Calu3 (cell line): ENCODE data around the gene DEFB127. TPM values are rescaled to one million over a fixed set of nuclear protein-coding genes. Genes with fewer than 3 reads are reported as not detected.
"Not testable (repeated sequence)": the region's sequence is repeated elsewhere in the genome, so short reads cannot be mapped to it uniquely, and the experiment has no call there.

Experiments used
- BruUV-seq: library from RNA; stranded (reverse); fragments of 400-500 nt; replicated peaks from 2 replicates; lab custom pipeline; 2021; lab: Mats Ljungman, UMichigan
- CTCF ChIA-PET: fragments of 300-600 bp; sonication (Branson Sonifier 250); formaldehyde crosslinking; loops from one replicate; lab custom pipeline; 2022; ENCODE audit warnings: antibody characterized with exemption; lab: Charles Lee
- DNase-seq: peaks from one replicate; pipeline ENCODE4 v3.0.0; 2022
- H3K27ac Mint-ChIP-seq: one replicate; pipeline ENCODE4 v1.8.0; 2022; ENCODE audit warnings: mixed read lengths; ENCODE audit not compliant: unreplicated experiment
- H3K27me3 Mint-ChIP-seq: one replicate; pipeline ENCODE4 v1.8.0; 2022; ENCODE audit warnings: mixed read lengths; ENCODE audit not compliant: unreplicated experiment
- H3K36me3 Mint-ChIP-seq: one replicate; pipeline ENCODE4 v1.8.0; 2022; ENCODE audit warnings: mild to moderate bottlenecking, moderate library complexity, mixed read lengths; ENCODE audit not compliant: insufficient read depth, unreplicated experiment
- H3K4me1 Mint-ChIP-seq: one replicate; pipeline ENCODE4 v1.8.0; 2022; ENCODE audit warnings: mild to moderate bottlenecking, low read depth, mixed read lengths; ENCODE audit not compliant: unreplicated experiment
- H3K4me3 Mint-ChIP-seq: one replicate; pipeline ENCODE4 v1.8.0; 2022; ENCODE audit warnings: mild to moderate bottlenecking, low read depth, moderate library complexity, mixed read lengths; ENCODE audit not compliant: unreplicated experiment
- H3K9me3 Mint-ChIP-seq: one replicate; pipeline ENCODE4 v1.8.0; 2022; ENCODE audit warnings: low read depth, mixed read lengths; ENCODE audit not compliant: unreplicated experiment
- intact Hi-C: fragments of 100-400 bp; cut with micrococcal nuclease; formaldehyde crosslinking; loops from one replicate; pipeline ENCODE4 v1.10.0; 2022; ENCODE audit not compliant: unreplicated experiment
- total RNA-seq: library from RNA; stranded (reverse); gene quantifications from 2 replicates; pipeline ENCODE4 v1.2.3, GENCODE V29; 2022
- TF ChIP-seq, protein P1 (sequence below): fragments of 200-600 bp; IDR thresholded peaks from one replicate; pipeline ENCODE4 v1.8.0; 2022; ENCODE audit warnings: antibody characterized with exemption; ENCODE audit not compliant: unreplicated experiment

DEFB127 gene
- total RNA-seq, 1 experiment from 2014 or later = not detected

DNA sequence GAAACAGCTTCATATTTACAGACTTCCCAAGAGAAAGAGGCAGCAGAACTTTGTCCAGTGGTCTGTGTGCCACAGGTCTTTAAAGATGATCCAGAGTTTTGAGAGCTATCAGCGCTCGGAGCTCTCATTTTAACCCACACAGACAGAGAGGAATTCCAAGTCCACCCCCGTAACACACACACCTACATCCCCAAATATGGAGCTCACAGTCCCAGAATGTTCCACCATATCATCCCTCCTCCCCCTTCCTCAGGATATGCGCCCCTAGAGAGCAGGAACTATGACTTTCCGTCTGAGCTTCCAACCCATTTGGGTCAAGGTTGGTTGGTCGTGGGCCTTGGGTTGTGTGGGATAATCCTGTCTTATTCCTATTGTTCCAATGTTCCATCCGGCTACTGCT is 32.4 kb downstream of the DEFB127 start, which contains the start of gene DEFB128:
Gene DEFB128 (minus strand): TSS at position 101 of the 400 bp plus-strand sequence. CDS start 88 bp downstream, at position 13.
- Mint-ChIP-seq H3K27me3 (peaks cover 69% of the 10 kb centered on the region), H3K27ac (no peak within 1 kb of the TSS), H3K4me3 (no peak within 1 kb of the TSS), H3K36me3 (no peaks in the 10 kb centered on the region), H3K4me1 (no peaks in the 10 kb centered on the region), H3K9me3 (peaks cover 6% of the 10 kb centered on the region)
- no TSS peak for BruUV-seq
- no peak for DNase-seq
- intact Hi-C loops = no loop called here
- TF ChIP-seq, protein P1, sequence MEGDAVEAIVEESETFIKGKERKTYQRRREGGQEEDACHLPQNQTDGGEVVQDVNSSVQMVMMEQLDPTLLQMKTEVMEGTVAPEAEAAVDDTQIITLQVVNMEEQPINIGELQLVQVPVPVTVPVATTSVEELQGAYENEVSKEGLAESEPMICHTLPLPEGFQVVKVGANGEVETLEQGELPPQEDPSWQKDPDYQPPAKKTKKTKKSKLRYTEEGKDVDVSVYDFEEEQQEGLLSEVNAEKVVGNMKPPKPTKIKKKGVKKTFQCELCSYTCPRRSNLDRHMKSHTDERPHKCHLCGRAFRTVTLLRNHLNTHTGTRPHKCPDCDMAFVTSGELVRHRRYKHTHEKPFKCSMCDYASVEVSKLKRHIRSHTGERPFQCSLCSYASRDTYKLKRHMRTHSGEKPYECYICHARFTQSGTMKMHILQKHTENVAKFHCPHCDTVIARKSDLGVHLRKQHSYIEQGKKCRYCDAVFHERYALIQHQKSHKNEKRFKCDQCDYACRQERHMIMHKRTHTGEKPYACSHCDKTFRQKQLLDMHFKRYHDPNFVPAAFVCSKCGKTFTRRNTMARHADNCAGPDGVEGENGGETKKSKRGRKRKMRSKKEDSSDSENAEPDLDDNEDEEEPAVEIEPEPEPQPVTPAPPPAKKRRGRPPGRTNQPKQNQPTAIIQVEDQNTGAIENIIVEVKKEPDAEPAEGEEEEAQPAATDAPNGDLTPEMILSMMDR = no peak
- CTCF ChIA-PET = interaction anchor here (0.6 kb wide), 1 partner anchor 11 kb away, joined by 3 read pairs; no protein-coding TSS in a partner anchor

DNA sequence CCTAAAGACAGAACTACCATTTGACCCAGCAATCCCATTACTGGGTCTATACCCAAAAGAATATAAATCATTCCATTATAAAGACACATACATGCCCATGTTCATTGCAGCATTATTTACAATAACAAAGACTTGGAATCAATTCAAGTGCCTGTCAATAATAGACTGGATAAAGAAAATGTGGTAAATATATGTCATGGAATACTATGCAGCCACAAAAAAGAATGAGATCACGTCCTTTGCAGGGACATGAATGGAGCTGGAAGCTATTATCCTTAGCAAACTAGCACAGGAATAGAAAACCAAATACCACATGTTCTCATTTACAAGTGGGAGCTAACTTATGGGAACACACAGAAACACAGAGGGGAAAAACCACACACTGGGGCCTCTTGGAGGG is 41.0 kb downstream of the DEFB127 start:
- no peak overlapping the region for H3K27ac Mint-ChIP-seq
- BruUV-seq = no TSS peak
- no peaks in the 10 kb centered on the region for H3K4me1 Mint-ChIP-seq
- intact Hi-C loops = no loop called here
- peaks cover 51% of the 10 kb centered on the region for H3K27me3 Mint-ChIP-seq
- TF ChIP-seq, protein P1 = no peak
- DNase-seq = no peak
- H3K36me3 Mint-ChIP-seq = no peaks in the 10 kb centered on the region
- no peak overlapping the region for H3K4me3 Mint-ChIP-seq
- CTCF ChIA-PET = no interaction called here
- no peaks in the 10 kb centered on the region for H3K9me3 Mint-ChIP-seq

- Mint-ChIP-seq H3K9me3 (no peaks in the 10 kb centered on the region), H3K27ac (no peak overlapping the region), H3K27me3 (peaks cover 57% of the 10 kb centered on the region)
These were observed 42.7 kb downstream of the DEFB127 start for GRCh38 chr20:199996-200395.

DNA sequence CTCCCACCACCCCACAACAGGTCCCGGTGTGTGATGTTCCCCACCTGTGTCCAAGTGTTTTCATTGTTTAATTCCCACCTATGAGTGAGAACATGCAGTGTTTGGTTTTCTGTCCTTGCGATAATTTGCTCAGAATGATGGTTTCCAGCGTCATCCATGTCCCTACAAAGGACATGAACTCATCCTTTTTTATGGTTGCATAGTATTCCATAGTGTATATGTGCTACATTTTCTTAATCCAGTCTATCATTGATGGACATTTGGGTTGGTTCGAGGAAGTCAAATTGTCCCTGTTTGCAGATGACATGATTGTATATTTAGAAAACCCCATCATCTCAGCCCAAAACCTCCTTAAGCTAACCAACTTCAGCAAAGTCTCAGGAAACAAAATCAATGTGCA is 46.4 kb downstream of the DEFB127 start:
- H3K4me3 Mint-ChIP-seq, H3K36me3 Mint-ChIP-seq, DNase-seq, H3K4me1 Mint-ChIP-seq, H3K9me3 Mint-ChIP-seq, BruUV-seq, CTCF ChIA-PET, intact Hi-C loops, H3K27ac Mint-ChIP-seq: not testable (repeated sequence)
- peaks cover 39% of the 10 kb centered on the region for H3K27me3 Mint-ChIP-seq

More at GRCh38 chr20:199996-200395, 42.7 kb downstream of the DEFB127 start:
- CTCF ChIA-PET = no interaction called here
- BruUV-seq = no TSS peak
- DNase-seq = no peak
- Mint-ChIP-seq H3K36me3 (no peaks in the 10 kb centered on the region), H3K4me3 (no peak overlapping the region), H3K4me1 (no peaks in the 10 kb centered on the region)
- TF ChIP-seq, protein P1 = no peak
- intact Hi-C loops = no loop called here

Other genes starting within 250 kb of the DEFB127 start
- gene DEFB125, start 69.8 kb upstream of the DEFB127 start, total RNA-seq = not detected in 2 replicates
- not detected in 2 replicates for gene DEFB126, start 14.9 kb upstream of the DEFB127 start, total RNA-seq
- gene DEFB128, start 32.3 kb downstream of the DEFB127 start, total RNA-seq = not detected in 2 replicates
- not detected in 2 replicates for gene DEFB129, start 69.8 kb downstream of the DEFB127 start, total RNA-seq
- not detected in 2 replicates for gene DEFB132, start 100.3 kb downstream of the DEFB127 start, total RNA-seq
- 7.3 and 8.8 TPM in 2 replicates for gene C20orf96, start 133.3 kb downstream of the DEFB127 start, total RNA-seq
- gene ZCCHC3, start 140.1 kb downstream of the DEFB127 start, total RNA-seq = 10.9 and 11.1 TPM in 2 replicates
- 13.6 and 14.5 TPM in 2 replicates for gene SOX12, start 168.1 kb downstream of the DEFB127 start, total RNA-seq
- gene NRSN2, start 189.7 kb downstream of the DEFB127 start, total RNA-seq = 0.42 and 0.51 TPM in 2 replicates
- 47.2 and 53.0 TPM in 2 replicates for gene TRIB3, start 223.3 kb downstream of the DEFB127 start, total RNA-seq